Muscle layer of duodenum (tissue), 2 donors: ENCODE measurements around the gene KRTAP4-7.
"Not testable (repeated sequence)": the region's sequence is repeated elsewhere in the genome, so short reads cannot be mapped to it uniquely, and the experiment has no call there.

Experiments
- H3K27ac ChIP-seq: one replicate; pipeline ENCODE4 v1.7.0; 2013; ENCODE audit warnings: mild to moderate bottlenecking, low read length
- H3K27me3 ChIP-seq: one replicate; pipeline ENCODE4 v1.7.0; 2013; ENCODE audit warnings: low read depth, mild to moderate bottlenecking, control low read depth, low read length
- H3K36me3 ChIP-seq, 2 donors: one replicate each; pipeline ENCODE4 v1.7.0; 2013; ENCODE audit warnings: low read length in 2 of 2, control low read depth in 1 of 2, mild to moderate bottlenecking in 1 of 2; ENCODE audit not compliant: insufficient read depth in 2 of 2, control insufficient read depth in 1 of 2
- H3K4me1 ChIP-seq, 2 donors: one replicate each; pipeline ENCODE4 v1.7.0; 2013; ENCODE audit warnings: low read length in 2 of 2, mild to moderate bottlenecking in 2 of 2, control low read depth in 1 of 2, moderate library complexity in 1 of 2; ENCODE audit not compliant: insufficient read depth in 2 of 2, control insufficient read depth in 1 of 2
- H3K4me3 ChIP-seq, 2 donors: one replicate each; pipeline ENCODE4 v1.7.0; 2013; ENCODE audit warnings: low read length in 2 of 2, low read depth in 1 of 2, mild to moderate bottlenecking in 1 of 2
- H3K9me3 ChIP-seq, 2 donors: one replicate each; pipeline ENCODE4 v1.7.0; 2013; ENCODE audit warnings: low read length in 2 of 2, control low read depth in 1 of 2, mild to moderate bottlenecking in 1 of 2; ENCODE audit not compliant: control insufficient read depth in 1 of 2
- donor health status: healthy.

KRTAP4-7 gene

GRCh38 chr17:41118721-41119120, 34.8 kb downstream of the KRTAP4-7 start:
- H3K27me3 ChIP-seq, result no peaks in the 10 kb centered on the region
- no peak overlapping the region for H3K27ac ChIP-seq
- no peaks in the 10 kb centered on the region for H3K9me3 ChIP-seq
- H3K4me1 ChIP-seq, result no peaks in the 10 kb centered on the region
- H3K4me3 ChIP-seq, result no peak overlapping the region
- no peaks in the 10 kb centered on the region for H3K36me3 ChIP-seq

GRCh38 chr17:41119696-41120690, 36.0 kb downstream of the KRTAP4-7 start:
- H3K9me3 ChIP-seq, H3K36me3 ChIP-seq, H3K4me1 ChIP-seq, H3K27me3 ChIP-seq, H3K4me3 ChIP-seq, H3K27ac ChIP-seq: not testable (repeated sequence)

GRCh38 chr17:41121742-41122141, 37.8 kb downstream of the KRTAP4-7 start:
- H3K27me3 ChIP-seq, result no peaks in the 10 kb centered on the region
- H3K4me3 ChIP-seq, result no peak overlapping the region
- H3K9me3 ChIP-seq, result no peaks in the 10 kb centered on the region
- H3K27ac ChIP-seq, result no peak overlapping the region
- H3K36me3 ChIP-seq, result no peaks in the 10 kb centered on the region
- no peaks in the 10 kb centered on the region for H3K4me1 ChIP-seq

GRCh38 chr17:41123292-41123990, 39.5 kb downstream of the KRTAP4-7 start:
- not testable (repeated sequence) for H3K36me3 ChIP-seq, H3K27me3 ChIP-seq, H3K27ac ChIP-seq, H3K4me1 ChIP-seq, H3K4me3 ChIP-seq, H3K9me3 ChIP-seq

- H3K36me3 ChIP-seq, H3K27ac ChIP-seq, H3K4me3 ChIP-seq, H3K4me1 ChIP-seq, H3K9me3 ChIP-seq, H3K27me3 ChIP-seq: not testable (repeated sequence)
These were observed 40.0 kb downstream of the KRTAP4-7 start, which contains the start of gene KRTAP4-12 for GRCh38 chr17:41123991-41124371. KRTAP4-12 (minus strand) TSS chr17:41124182; CDS start chr17:41124122, 60 bp downstream.

GRCh38 chr17:41125064-41125463, 41.1 kb downstream of the KRTAP4-7 start:
- Histone ChIP-seq H3K9me3 (no peaks in the 10 kb centered on the region), H3K4me1 (no peaks in the 10 kb centered on the region), H3K27me3 (no peaks in the 10 kb centered on the region)

GRCh38 chr17:41126412-41126811, 42.5 kb downstream of the KRTAP4-7 start:
- Histone ChIP-seq H3K27ac (no peak overlapping the region), H3K36me3 (no peaks in the 10 kb centered on the region), H3K9me3 (no peaks in the 10 kb centered on the region), H3K27me3 (no peaks in the 10 kb centered on the region), H3K4me1 (no peaks in the 10 kb centered on the region), H3K4me3 (no peak overlapping the region)

More at GRCh38 chr17:41125064-41125463, 41.1 kb downstream of the KRTAP4-7 start:
- no peak overlapping the region for H3K4me3 ChIP-seq
- no peaks in the 10 kb centered on the region for H3K36me3 ChIP-seq
- H3K27ac ChIP-seq, result no peak overlapping the region

- Histone ChIP-seq H3K27me3 (no peaks in the 10 kb centered on the region), H3K27ac (no peak overlapping the region), H3K4me3 (no peak overlapping the region), H3K9me3 (no peaks in the 10 kb centered on the region), H3K36me3 (no peaks in the 10 kb centered on the region), H3K4me1 (no peaks in the 10 kb centered on the region)
These were observed 43.4 kb downstream of the KRTAP4-7 start for GRCh38 chr17:41127371-41127770.

- H3K36me3 ChIP-seq, result no peaks in the 10 kb centered on the region
- H3K27me3 ChIP-seq, result no peaks in the 10 kb centered on the region
- H3K4me3 ChIP-seq, result no peak overlapping the region
- H3K27ac ChIP-seq, result no peak overlapping the region
- no peaks in the 10 kb centered on the region for H3K4me1 ChIP-seq
- no peaks in the 10 kb centered on the region for H3K9me3 ChIP-seq
These were observed 48.0 kb downstream of the KRTAP4-7 start for GRCh38 chr17:41131979-41132378.

- Histone ChIP-seq H3K27ac (no peak overlapping the region), H3K4me1 (no peaks in the 10 kb centered on the region), H3K4me3 (no peak overlapping the region), H3K36me3 (no peaks in the 10 kb centered on the region), H3K9me3 (no peaks in the 10 kb centered on the region), H3K27me3 (no peaks in the 10 kb centered on the region)
These were observed 50.2 kb downstream of the KRTAP4-7 start for GRCh38 chr17:41133880-41134735.
